COLO829 (cell line): ENCODE results near the gene OBSCN.

ENCODE experiments used
- DNase-seq: peaks from one replicate; pipeline ENCODE4 v3.0.0; 2012; ENCODE audit warnings: low spot score

Gene OBSCN

GRCh38 chr1:228309326-228310067 lies 101.7 kb downstream of the OBSCN start:
- DNase-seq = no peak

GRCh38 chr1:228310162-228310792 lies 102.4 kb downstream of the OBSCN start:
- no peak for DNase-seq

GRCh38 chr1:228311091-228311490 lies 103.2 kb downstream of the OBSCN start:
- no peak for DNase-seq

- no peak for DNase-seq
These were observed 104.4 kb downstream of the OBSCN start for GRCh38 chr1:228312136-228312764.

- DNase-seq = no peak
These were observed 105.9 kb downstream of the OBSCN start for GRCh38 chr1:228313536-228314277.

- no peak for DNase-seq
These were observed 106.4 kb downstream of the OBSCN start for GRCh38 chr1:228314315-228314657.

- no peak for DNase-seq
These were observed 107.0 kb downstream of the OBSCN start for GRCh38 chr1:228314658-228315483.

GRCh38 chr1:228315484-228315944 lies 107.7 kb downstream of the OBSCN start:
- DNase-seq = no peak

- no peak for DNase-seq
These were observed 108.2 kb downstream of the OBSCN start for GRCh38 chr1:228315945-228316588.

- no peak for DNase-seq
These were observed 108.9 kb downstream of the OBSCN start for GRCh38 chr1:228316589-228317387.

- no peak for DNase-seq
These were observed 109.6 kb downstream of the OBSCN start for GRCh38 chr1:228317411-228317828.

GRCh38 chr1:228317891-228318810 lies 110.3 kb downstream of the OBSCN start:
- no peak for DNase-seq

- DNase-seq = no peak
These were observed 111.0 kb downstream of the OBSCN start for GRCh38 chr1:228318823-228319241.

GRCh38 chr1:228319352-228320088 lies 111.7 kb downstream of the OBSCN start:
- no peak for DNase-seq

- DNase-seq = no peak
These were observed 112.5 kb downstream of the OBSCN start for GRCh38 chr1:228320394-228320793.

- no peak for DNase-seq
These were observed 113.6 kb downstream of the OBSCN start for GRCh38 chr1:228321435-228321834.

GRCh38 chr1:228321895-228322294 lies 114.1 kb downstream of the OBSCN start:
- no peak for DNase-seq

- DNase-seq = no peak
These were observed 115.6 kb downstream of the OBSCN start for GRCh38 chr1:228323401-228323800.
